ENCODE results near the gene CYB561D1. TPM values are rescaled to one million over a fixed set of nuclear protein-coding genes. Genes with fewer than 3 reads are reported as not detected.
A peak's percentile ranks its signal among the peaks of the same experiment; 100 is the strongest.

CYB561D1 gene
- total and polyA plus RNA-seq, 9 of the 15 experiments (the other 6 are each of a cell fraction or from before 2014, with no cell fraction given): 0.71 to 7.2 (median 3.5) TPM

- TF ChIP-seq NKRF (IDR thresholded peaks at IDR 0.05; ENCODE audit: borderline replicate concordance) (0 out of 2 replicates have a peak, but pooled peaks have one; percentile 33), FOXP4 (CRISPR knock-in tag; IDR thresholded peaks at IDR 0.05; ENCODE audit: borderline replicate concordance) (0 out of 2 replicates have a peak, but pooled peaks have one; percentile 61), NFATC3 (IDR thresholded peaks at IDR 0.05) (no peak), GTF2E2 (tag; IDR thresholded peaks at IDR 0.05) (no peak), SLC30A9 (CRISPR knock-in tag; IDR thresholded peaks at IDR 0.05) (no peak), ZNF165 (CRISPR knock-in tag; IDR thresholded peaks at IDR 0.05; ENCODE audit: borderline replicate concordance) (no peak), CREB3L1 (IDR thresholded peaks at IDR 0.05; ENCODE audit: borderline replicate concordance, low read depth) (no peak; the same call in 1 of the 2 replicates), POLR3G (IDR thresholded peaks at IDR 0.05; ENCODE audit: extremely low read depth, insufficient read length, insufficient replicate concordance) (no peak), LCOR (CRISPR knock-in tag; IDR thresholded peaks at IDR 0.05) (0 out of 2 replicates have a peak, but pooled peaks have one; percentile 46), PHF20 (IDR thresholded peaks at IDR 0.05; ENCODE audit: partially characterized antibody) (peak; percentile 7), FOXM1 (IDR thresholded peaks at IDR 0.05; ENCODE audit: low read depth) (no peak), FOXM1 (CRISPR knock-in tag; IDR thresholded peaks at IDR 0.05; ENCODE audit: low read depth) (no peak), ZNF324 (CRISPR knock-in tag; IDR thresholded peaks at IDR 0.05) (no peak), MTA2 (IDR thresholded peaks at IDR 0.05; ENCODE audit: low read depth) (no peak), HDAC8 (tag; IDR thresholded peaks at IDR 0.05) (no peak), PRDM10 (IDR thresholded peaks at IDR 0.05; ENCODE audit: partially characterized antibody) (no peak)
Measured at GRCh38 chr1:109532365-109533136, 38.7 kb downstream of the CYB561D1 start (continued).

Data from K562 (cell line).